Lower leg skin (tissue), 3 donors: Measurements from ENCODE around the gene RAB11FIP4.

Experiments used
- CTCF ChIP-seq, 3 donors: fragments of 450-650 bp; IDR thresholded peaks; one replicate each; pipeline ENCODE4 v1.5.1; 2016; ENCODE audit warnings: antibody characterized with exemption in 3 of 3, mild to moderate bottlenecking in 3 of 3, moderate library complexity in 2 of 3
- POLR2A ChIP-seq, 2 donors: fragments of 450-650 bp; IDR thresholded peaks; one replicate each; pipeline ENCODE4 v1.6.1; 2016 to 2017; ENCODE audit warnings: antibody characterized with exemption in 2 of 2, mild to moderate bottlenecking in 1 of 2, moderate library complexity in 1 of 2

- TF ChIP-seq CTCF (IDR thresholded peaks at IDR 0.05) (no peak), POLR2A (IDR thresholded peaks at IDR 0.05) (no peak)
Observed at GRCh38 chr17:31527606-31528005, 136.1 kb downstream of the RAB11FIP4 start.
